Measurements from ENCODE around the gene FGD3.

Gene FGD3

GRCh38 chr9:92954049-92954861, 6.9 kb downstream of the FGD3 start:
- no peak for DNase-seq (ENCODE audit: low spot score)

DNA sequence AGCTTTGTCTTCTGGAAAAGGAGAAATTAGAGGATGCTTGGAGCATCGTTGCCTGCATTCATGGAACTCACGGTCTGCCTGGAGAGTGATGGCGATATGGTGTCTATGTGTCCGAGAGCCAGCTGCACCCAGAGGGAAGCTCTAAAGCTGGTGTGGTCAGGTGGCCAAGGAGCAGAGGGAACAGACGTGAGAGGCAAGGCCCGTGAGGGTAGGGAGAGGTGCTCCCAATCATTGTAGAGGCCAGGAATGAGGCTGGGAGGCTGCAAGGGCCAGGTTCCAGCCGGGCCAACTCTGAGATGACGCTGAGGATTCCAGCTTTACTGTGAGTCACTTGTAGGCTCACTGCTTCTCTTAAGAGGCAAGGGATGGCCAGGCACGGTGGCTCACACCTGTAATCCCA, 7.6 kb downstream of the FGD3 start:
- no peak for DNase-seq (ENCODE audit: low spot score)

DNA sequence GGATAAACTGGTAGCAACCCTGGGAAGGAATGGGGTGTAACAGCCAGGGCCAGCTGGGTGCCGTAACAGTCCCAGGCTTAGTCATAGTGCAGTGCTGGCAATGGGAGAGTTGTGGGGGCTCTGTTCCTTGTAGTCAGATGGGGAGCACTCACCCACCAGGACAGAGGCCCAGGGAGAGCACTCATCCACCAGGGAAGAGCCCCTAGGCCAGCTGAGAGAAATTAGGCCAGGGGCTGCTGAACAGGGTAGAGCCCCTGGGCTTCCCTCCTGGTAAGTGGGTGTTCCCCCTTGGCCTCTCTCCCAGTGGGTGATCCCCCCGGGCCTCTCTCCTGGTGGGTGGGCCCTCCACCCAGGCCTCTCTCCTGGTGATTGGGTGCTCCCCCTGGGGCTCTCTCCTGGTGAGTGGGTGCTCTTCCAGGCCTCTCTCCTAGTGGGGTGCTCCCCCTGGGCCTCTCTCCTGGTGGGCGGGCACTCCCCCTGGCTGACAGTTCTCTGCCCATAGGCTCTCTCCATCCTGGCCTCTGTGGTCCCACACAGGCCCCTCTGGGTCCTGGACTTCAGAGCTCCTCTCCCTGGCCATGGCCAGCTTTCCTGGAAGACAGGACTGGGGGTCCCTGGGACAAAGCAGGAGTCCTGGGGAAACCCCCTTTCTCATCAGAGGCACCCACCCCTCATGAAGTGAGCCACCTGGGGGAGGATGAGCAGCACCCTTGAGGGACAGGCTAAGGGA, 13.4 kb downstream of the FGD3 start:
- DNase-seq (ENCODE audit: low spot score) = no peak

DNA sequence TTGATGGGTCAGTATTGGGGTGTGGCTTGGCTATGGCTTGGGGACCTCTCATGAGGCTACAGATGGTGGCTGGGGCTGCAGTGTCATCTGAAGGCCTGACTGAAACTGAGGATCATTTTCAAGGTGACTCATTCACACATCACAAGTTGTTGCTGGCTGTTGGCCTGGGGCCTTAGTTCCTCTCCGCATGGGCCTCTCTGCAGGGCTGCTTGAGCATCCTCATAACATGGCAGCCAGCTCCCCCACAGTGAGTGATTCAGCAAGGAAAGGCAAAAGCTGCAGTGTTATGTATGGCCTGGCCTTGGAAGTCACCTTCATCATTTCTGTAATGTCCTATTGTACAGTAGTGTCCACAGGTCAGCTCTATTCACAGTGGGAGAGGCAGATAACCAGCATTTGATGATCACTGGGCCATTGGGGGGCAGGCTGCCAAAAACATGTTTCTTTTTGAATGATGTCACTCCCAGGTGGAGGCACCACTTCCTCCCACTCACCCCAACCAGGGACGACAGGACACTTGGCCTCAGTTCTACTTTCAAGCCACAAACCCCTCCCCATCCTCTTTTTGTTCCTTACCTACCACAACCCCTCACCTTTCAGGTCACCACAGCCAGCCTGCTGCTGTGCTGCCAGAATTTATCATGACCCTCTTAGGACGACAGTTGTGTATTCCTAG, 14.4 kb downstream of the FGD3 start:
- DNase-seq (ENCODE audit: low spot score) = no peak

- no peak for DNase-seq (ENCODE audit: low spot score)
These were observed 15.0 kb downstream of the FGD3 start for GRCh38 chr9:92962303-92962649.

- no peak for DNase-seq (ENCODE audit: low spot score)
These were observed 15.5 kb downstream of the FGD3 start for GRCh38 chr9:92962846-92963245.

- no peak for DNase-seq (ENCODE audit: low spot score)
These were observed 16.7 kb downstream of the FGD3 start for GRCh38 chr9:92963831-92964606.

DNA sequence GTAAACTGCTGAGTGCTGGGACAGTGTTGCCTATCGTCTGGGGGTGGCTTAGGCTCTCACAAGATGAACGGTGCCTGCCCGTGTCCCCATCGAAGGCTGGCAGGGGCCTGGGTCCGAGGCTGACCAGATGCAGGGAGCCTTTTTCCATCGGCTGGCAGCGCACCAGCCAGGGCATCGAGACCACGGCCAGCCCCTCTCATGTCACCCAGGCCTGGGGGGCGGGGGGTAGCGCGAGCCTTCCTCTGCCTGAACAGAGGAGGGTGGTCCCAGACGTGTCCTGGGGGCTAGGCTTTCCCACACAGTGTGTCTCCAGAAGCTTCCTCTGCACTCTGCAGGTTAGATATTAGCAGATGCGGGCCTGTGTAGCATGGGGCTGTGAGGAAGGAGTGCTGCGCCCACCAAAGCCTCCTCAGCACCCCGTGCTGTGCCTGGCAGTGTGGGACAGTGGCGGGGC, 17.3 kb downstream of the FGD3 start:
- DNase-seq (ENCODE audit: low spot score) = no peak

GRCh38 chr9:92965061-92965758, 17.9 kb downstream of the FGD3 start:
- DNase-seq (ENCODE audit: low spot score) = no peak

DNA sequence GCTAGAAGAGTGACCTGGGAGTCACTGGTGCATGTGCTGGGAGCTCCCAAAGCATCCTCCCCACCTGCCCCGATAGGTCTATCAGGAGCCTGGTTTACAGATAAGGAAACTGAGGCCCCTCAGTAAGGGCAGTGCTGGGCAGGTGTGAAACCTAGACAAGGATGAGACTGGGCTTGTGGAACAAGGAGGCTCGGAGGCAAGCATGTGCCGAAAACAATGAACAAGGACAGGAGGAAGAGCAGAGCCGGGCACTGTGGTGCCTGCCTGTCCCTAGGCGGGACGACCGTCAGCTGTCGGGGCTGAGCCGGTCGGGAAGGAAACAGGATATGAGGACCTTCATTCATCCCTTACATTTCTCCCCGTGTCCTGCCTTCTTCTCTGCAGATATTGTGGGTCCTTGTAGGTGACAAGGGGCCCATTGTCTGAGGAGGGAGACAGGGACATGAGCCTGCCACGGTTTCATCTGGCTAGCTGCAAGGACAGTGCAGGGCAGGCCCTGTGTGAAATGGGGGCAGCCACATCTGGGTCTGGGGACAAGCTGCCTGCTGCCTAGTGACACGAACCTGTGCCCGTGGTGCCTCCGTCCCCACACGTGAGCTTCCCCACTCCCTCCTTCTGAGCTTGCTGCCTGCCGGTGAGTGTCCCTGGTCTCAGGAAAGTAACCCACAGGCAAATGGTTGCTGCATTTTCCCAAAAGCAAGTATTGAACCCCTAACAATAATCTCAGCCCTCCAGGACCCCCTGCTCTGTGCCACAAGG, 18.6 kb downstream of the FGD3 start:
- DNase-seq (ENCODE audit: low spot score) = no peak

- no peak for DNase-seq (ENCODE audit: low spot score)
These were observed 19.1 kb downstream of the FGD3 start for GRCh38 chr9:92966518-92966800.

DNA sequence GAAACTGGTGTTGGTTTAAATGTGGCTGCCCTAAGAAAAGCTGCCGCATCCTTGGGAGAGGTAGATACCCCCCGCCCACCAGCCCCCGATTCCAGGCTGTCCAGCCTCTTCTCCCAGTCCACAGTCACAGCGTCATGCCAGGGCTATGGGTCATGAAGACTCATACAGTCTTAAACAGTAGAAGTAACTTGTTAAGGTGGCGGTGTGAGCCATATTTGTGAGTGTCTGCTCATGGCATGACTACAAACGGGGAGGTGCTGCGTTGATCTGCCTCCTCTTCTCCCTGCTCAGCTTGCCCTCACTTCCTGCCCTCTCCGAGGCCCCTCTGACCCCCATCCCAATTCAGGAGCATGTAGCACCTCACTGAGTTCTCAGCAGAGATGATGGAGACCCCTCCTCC, 20.8 kb downstream of the FGD3 start:
- DNase-seq (ENCODE audit: low spot score) = no peak

GRCh38 chr9:92969516-92970466, 22.5 kb downstream of the FGD3 start:
- DNase-seq (ENCODE audit: low spot score) = no peak

GRCh38 chr9:92970467-92970923, 23.2 kb downstream of the FGD3 start:
- no peak for DNase-seq (ENCODE audit: low spot score)

DNA sequence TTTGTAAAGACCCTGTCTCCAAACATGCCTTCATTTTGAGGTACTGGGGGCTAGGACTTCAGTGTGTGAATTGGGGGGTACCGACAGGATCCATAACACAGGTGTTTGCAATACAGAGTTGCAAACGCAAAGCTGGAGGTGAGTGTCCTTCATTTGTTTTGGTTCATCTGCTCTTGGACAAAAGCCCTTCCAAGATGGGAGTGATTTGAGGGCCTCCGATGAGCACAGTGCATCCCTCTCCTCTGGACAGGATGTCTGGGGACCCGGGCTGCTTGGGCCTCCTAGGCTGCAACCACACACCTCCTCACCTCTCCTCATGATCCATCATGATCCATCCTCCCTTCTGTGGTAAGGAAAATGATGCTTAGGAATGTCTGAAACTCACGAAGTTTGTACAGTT, 23.8 kb downstream of the FGD3 start:
- no peak for DNase-seq (ENCODE audit: low spot score)

DNA sequence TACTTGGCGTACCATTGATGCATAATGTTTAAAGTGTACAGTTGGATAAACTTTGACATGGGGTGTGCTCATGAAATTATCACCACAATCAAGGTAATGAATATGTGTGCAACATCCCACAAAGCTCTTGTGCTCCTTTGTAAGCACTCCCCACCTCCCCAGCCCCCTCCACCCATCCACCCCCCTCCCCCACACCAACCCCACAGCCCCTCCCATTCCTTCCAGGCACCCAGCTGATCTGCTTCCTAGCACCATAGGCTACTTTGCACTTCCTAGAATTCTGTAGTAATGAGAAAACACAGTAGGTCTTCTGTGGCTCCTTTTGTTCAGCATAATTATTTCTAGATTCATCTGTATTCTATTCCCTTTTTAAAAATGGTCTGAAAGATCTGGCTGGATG, 24.5 kb downstream of the FGD3 start:
- DNase-seq (ENCODE audit: low spot score) = no peak

GRCh38 chr9:92973700-92974099, 26.4 kb downstream of the FGD3 start:
- no peak for DNase-seq (ENCODE audit: low spot score)

DNA sequence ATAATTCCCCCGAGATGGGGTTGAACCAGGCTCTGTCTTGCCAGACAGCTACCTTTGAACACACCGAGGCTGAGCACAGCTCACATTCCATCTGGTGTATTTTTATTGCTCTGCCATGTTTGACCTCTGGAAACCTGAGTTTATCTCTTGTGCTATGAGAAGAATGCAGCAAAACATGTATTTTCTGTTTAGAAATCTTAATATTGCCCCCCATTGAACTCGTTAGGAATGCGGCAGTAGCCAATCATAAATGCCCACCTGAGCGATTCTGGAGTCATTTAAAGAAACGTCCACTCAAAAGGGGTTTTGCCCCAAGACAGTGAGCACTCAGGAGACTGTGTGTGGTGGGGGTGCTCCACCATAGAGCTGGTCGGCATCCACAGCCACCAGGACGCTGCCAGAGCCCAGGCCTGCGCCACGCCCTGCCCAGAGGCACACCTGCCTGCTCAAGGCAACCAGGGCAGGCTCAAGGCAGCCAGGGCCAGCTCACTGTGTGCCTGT, 26.9 kb downstream of the FGD3 start:
- no peak for DNase-seq (ENCODE audit: low spot score)

All from ecto neural progenitor cell (in vitro differentiated cells).